GM21360 (cell line): ENCODE results near the gene DPP10.

Experiments used
- ATAC-seq: cut with Tn5 transposase; IDR thresholded peaks from one replicate; pipeline ENCODE4 v1.9.1; 2021; ENCODE audit warnings: mild to moderate bottlenecking, moderate library complexity; ENCODE audit not compliant: unreplicated experiment

The DPP10 gene

DNA sequence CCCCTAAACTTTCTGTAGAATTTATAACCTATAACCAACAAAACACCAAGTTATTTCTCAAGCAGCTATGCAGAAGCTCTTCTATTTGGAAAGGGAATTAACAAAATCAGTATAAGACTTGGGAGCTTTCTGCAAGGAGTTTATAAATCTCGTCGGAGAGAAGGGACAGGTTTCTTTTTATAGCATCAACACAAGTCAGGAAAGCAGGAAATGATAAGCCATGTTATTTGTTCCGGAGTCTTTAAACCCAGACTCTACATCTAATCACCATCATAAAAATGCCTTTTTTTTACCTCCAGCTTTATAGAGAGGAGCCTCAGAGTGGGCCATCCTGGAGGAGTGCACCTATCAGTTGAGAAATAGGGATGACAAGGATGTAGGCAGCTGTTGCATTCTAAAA lies 137.1 kb downstream of the DPP10 start:
- no peak for ATAC-seq

DNA sequence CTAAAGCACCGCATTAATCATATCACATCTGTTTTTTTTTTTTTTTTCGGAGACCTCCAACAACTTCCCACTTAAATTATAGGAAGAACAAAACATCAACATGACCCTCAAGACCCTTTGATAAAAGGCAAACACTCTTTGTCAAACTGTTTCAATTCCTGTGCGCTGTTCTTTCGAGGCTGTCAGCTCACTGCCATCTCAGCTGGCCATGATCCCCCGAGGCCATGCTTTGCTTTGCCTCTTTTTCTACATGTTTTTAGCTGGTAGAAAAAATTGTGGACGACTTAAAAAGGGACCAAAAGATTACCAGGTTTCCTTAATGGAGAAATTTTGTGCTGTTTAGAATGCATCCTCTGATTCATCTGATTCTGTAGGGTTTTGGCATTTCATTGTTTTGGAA lies 138.2 kb downstream of the DPP10 start:
- ATAC-seq = no peak

- ATAC-seq = no peak
Measured at GRCh38 chr2:114598329-114598728, 155.9 kb downstream of the DPP10 start.

DNA sequence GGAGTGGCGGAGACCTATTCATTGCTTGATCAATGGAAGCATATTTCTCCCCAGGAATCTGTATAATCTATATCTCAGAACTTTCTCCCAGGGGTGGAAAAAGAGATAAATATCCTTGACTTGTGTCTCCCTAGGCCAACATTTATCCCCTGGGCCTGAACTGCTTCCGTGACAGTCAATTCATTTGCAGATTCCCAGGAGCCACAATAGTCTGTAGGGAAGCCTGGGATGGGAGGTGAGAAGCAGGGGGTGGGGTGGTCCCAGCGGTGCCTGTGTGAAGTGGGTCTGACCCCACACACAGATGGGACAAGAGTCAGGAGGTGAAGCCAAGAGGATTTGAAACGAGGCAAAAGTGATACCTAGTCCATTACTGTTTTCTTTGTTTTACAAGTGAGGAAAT lies 166.8 kb downstream of the DPP10 start:
- no peak for ATAC-seq

DNA sequence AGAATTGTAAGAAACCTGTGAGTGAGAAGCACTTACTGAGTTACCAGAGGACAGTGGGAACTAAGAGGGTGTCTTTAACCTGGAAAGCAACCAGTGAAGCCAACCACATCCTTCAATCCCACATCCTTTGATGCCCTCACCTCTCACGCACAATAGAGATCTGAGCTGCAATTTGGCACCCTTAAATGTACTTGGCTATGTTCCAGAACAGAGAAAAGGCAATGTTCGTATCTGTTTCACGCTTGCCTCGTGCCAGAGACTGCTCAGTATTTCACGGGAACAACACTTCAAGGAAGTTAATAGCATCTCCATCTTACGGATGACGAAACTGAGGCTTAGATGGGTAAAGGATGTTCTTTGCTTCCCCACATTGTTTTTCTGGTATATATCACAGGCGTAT lies 167.4 kb downstream of the DPP10 start:
- ATAC-seq = no peak

- ATAC-seq = no peak
Measured at GRCh38 chr2:114610677-114611076, 168.2 kb downstream of the DPP10 start.

- ATAC-seq = no peak
Measured at GRCh38 chr2:114614592-114614991, 172.2 kb downstream of the DPP10 start.

DNA sequence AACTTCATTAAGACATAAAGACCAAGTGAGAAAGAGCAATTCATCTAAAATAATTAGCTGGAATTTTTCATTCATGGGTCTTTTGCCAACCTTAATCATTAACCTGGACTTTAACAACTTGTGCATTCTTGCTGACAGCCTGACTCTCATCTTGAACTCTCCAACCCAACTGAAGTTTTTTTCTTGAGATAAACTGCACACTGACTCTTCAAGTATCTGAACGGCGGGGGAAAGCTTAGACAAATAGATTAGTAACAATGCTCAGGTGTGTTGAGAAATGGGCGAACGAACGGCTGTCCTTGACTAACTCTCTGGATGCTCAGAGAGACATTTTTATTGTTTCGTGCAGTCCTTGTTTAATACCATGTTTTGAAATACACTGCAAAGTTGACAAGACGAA lies 186.0 kb downstream of the DPP10 start:
- no peak for ATAC-seq

GRCh38 chr2:114631146-114631545 lies 188.7 kb downstream of the DPP10 start:
- ATAC-seq = no peak

DNA sequence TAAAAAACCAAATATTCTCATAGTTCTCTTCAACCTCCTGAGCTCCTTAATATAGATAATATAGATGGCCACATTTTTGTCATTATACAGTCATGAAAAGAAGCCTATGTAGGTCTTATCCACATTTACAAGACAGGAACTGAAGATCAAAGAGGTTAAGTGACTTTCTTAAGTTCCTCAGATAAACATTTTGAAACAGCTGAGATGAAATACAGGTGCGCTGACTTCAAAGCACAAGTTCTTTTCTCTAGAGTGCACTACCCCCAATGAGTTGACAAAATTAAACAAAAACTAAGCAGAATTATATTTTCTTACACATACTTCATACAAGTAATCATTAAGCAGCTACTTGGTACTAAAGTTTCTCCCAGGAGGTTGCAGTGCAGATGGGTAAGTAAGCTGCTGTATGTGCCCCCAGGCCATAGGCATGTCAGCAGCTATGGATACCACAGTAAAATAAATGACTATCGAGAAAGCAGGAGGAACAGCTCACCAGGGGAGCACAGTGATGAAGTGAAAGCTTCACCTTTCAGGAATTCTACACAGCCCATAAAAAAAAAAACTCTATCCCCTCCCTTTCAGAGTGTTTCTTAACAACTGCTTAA lies 199.8 kb downstream of the DPP10 start:
- ATAC-seq = no peak

DNA sequence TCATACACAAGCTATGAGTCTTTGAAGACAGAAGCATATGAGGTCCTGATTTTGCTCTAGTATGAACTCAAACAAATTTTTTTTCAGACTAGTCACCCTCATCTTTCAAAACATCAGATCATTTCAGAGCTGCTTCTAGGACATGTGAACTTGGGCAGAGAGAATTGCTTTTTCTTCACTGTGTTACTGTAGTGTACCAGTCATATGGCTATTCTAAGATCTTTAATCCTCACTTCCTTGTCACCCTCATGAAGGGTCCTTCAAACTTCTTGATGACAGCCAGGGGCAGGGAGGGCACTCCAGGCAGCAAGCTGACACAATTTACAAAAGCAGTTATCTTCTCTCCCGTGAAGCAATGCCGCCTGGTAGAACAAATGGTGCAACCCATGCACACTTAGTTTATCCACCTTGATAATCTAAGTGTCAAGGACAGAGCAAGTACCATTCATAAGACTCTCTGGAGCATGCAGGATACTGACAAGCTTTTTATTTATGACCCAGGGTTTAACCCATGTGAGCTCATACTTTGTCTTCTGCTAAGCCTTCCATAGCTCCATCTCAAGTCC lies 200.6 kb downstream of the DPP10 start:
- no peak for ATAC-seq

- ATAC-seq = no peak
Measured at GRCh38 chr2:114651933-114652332, 209.5 kb downstream of the DPP10 start.

DNA sequence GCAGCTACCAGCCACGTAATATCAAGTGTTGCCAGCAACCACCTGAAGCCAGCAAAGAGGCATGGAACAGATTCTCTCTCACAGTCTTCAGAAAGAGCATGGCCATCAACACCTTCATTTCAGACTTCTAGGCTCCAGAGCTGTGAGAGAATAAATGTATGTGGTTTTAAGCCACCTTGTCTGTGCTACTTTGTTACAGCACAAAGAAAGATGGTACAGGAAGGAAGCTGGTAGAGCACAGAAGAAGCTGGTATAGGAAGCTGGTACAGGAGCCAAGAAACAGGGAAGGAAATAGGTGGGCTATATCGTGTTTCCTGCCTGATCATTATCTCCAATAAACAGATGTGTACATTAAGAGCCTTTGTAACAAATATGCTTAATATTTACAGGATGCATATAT lies 217.4 kb downstream of the DPP10 start:
- no peak for ATAC-seq

GRCh38 chr2:114661971-114662939 lies 219.8 kb downstream of the DPP10 start:
- ATAC-seq = no peak

- no peak for ATAC-seq
Measured at GRCh38 chr2:114668415-114668814, 226.0 kb downstream of the DPP10 start.

GRCh38 chr2:114683251-114683650 lies 240.8 kb downstream of the DPP10 start:
- no peak for ATAC-seq

DNA sequence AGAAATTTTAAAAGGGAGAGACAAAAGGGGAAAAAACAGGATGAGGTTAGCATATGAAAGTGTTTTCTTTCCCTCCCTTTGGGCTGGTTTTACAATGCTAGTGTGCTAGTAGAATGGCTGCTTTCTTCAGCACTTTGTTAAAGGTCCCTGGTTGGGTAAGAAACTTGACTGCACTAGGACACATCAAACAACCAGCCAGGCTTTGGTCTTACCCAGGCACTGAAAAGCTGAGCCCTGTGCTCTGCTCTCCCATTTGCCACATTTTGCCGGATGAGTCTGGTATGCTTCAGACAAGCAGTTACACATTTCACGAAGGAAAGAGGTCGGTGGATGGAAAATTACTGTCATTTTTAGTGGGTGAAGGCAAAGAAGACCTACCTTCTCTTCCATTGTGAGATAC lies 242.0 kb downstream of the DPP10 start:
- no peak for ATAC-seq

GRCh38 chr2:114685102-114685501 lies 242.7 kb downstream of the DPP10 start:
- no peak for ATAC-seq

DNA sequence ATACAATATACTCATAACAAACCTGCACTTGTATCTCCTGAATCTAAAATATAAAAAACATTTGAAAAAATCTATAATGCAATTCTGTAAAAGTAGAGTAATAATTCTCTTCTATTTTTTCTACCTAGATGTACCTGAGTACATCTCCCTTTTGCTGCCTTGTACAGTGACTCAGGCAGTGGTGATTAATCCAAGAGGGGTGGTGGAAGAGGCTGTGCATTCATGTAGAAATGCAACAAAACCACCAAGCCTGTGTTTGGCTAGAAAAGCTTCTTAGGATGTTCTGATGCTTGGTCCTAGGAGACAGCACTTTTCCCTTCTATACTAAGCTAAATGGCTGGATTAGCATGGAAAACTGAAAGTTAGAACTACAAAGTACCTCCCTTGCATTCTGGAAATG lies 245.8 kb downstream of the DPP10 start:
- ATAC-seq = no peak

DNA sequence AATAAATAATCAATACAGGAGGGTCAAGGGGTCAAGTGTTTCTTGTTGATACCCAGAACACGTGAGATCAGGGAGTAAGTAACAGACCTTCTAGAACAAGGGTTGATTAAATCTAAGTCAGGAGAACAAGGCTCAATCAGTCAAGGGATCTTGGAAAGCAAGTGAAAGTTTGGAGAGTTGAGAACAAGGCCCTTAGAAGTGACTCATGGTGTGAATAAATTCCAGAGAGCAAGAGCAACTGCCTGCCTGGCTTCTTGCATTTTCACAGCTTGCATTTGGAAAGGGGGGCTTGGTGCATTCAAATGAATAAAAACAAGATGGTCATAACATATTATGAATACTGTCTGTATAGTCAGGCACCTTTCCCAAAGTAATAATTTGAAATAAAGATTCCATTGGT lies 256.1 kb downstream of the DPP10 start:
- no peak for ATAC-seq

GRCh38 chr2:114699423-114699944 lies 257.0 kb downstream of the DPP10 start:
- no peak for ATAC-seq

- no peak for ATAC-seq
Measured at GRCh38 chr2:114700440-114700839, 258.0 kb downstream of the DPP10 start.
